HEK293 (cell line): Measurements from ENCODE around the gene TEAD3.

Experiments
- SP2 ChIP-seq: fragments of 450-650 bp; formaldehyde crosslinking; IDR thresholded peaks from 2 replicates; pipeline ENCODE4 v1.5.1; 2016; ENCODE audit warnings: missing biosample characterization, missing genetic modification characterization
- ZNF354C ChIP-seq: fragments of 450-650 bp; formaldehyde crosslinking; IDR thresholded peaks from 2 replicates; pipeline ENCODE4 v1.5.1; 2016; ENCODE audit warnings: missing biosample characterization, missing genetic modification characterization, low read depth, borderline replicate concordance
- ZNF670 ChIP-seq: fragments of 450-650 bp; formaldehyde crosslinking; IDR thresholded peaks from 2 replicates; pipeline ENCODE4 v1.5.1; 2016; ENCODE audit warnings: missing biosample characterization, missing genetic modification characterization, low read depth

- TF ChIP-seq ZNF670 (tag by site-specific recombination) (no peak), ZNF354C (no peak), SP2 (tag by site-specific recombination) (no peak)
Observed at GRCh38 chr6:35429463-35429862, 67.4 kb downstream of the TEAD3 start.
